Measurements from ENCODE around the gene ZNF133.

ZNF133 gene

GRCh38 chr20:18276821-18277220 is 11.5 kb upstream of the ZNF133 start:
- H3K4me3 ChIP-seq (ENCODE audit: low read depth, low read length), result no peak overlapping the region
- POLR2A ChIA-PET, result no interaction called here
- TF ChIP-seq, protein P1, sequence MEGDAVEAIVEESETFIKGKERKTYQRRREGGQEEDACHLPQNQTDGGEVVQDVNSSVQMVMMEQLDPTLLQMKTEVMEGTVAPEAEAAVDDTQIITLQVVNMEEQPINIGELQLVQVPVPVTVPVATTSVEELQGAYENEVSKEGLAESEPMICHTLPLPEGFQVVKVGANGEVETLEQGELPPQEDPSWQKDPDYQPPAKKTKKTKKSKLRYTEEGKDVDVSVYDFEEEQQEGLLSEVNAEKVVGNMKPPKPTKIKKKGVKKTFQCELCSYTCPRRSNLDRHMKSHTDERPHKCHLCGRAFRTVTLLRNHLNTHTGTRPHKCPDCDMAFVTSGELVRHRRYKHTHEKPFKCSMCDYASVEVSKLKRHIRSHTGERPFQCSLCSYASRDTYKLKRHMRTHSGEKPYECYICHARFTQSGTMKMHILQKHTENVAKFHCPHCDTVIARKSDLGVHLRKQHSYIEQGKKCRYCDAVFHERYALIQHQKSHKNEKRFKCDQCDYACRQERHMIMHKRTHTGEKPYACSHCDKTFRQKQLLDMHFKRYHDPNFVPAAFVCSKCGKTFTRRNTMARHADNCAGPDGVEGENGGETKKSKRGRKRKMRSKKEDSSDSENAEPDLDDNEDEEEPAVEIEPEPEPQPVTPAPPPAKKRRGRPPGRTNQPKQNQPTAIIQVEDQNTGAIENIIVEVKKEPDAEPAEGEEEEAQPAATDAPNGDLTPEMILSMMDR (IDR thresholded peaks at IDR 0.05; ENCODE audit: insufficient read depth, low read length, missing control alignments), result peak; percentile 88
- DNase-seq (ENCODE audit: low read depth, low spot score), result no peak
- CTCF ChIA-PET, result interaction anchor here (0.8 to 2.4 kb wide), 12 partner anchors 9 to 776 kb away, joined by 3 to 29 read pairs (median 4); partner anchors contain the start of gene ZNF133

DNA sequence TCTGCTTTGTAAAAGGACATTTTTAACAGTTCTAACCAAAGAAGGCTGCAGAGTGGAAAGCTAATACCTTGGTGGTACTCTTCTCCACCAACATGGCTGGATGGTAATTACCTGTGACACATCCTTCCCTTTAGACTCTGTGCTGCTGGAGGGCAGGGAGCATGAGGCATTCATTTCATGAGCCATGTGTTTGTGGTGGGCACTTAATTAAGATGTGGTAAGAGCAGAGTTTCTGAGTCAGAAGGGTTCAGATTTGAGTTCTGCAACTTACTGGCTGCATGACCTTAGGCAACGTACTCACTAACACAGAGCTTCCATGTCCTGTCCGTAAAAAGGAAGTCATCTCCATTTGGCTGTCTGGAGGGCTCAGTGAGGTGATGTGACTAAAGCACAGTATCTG is 9.1 kb upstream of the ZNF133 start:
- DNase-seq (ENCODE audit: low read depth, low spot score), result no peak
- ChIA-PET POLR2A (no interaction called here), CTCF (interaction anchor here (2.4 kb wide), 1 partner anchor 774 kb away, joined by 10 read pairs; no protein-coding TSS in a partner anchor)
- TF ChIP-seq, protein P1 (IDR thresholded peaks at IDR 0.05; ENCODE audit: insufficient read depth, low read length, missing control alignments), result no peak
- no peak overlapping the region for H3K4me3 ChIP-seq (ENCODE audit: low read depth, low read length)

GRCh38 chr20:18284805-18285533 is 3.4 kb upstream of the ZNF133 start:
- no peak overlapping the region for H3K4me3 ChIP-seq (ENCODE audit: low read depth, low read length)
- POLR2A ChIA-PET, result no interaction called here
- TF ChIP-seq, protein P1 (IDR thresholded peaks at IDR 0.05; ENCODE audit: insufficient read depth, low read length, missing control alignments), result no peak
- CTCF ChIA-PET, result interaction anchor here (1.5 kb wide), 1 partner anchor 9 kb away, joined by 6 read pairs; no protein-coding TSS in a partner anchor
- no peak for DNase-seq (ENCODE audit: low read depth, low spot score)

DNA sequence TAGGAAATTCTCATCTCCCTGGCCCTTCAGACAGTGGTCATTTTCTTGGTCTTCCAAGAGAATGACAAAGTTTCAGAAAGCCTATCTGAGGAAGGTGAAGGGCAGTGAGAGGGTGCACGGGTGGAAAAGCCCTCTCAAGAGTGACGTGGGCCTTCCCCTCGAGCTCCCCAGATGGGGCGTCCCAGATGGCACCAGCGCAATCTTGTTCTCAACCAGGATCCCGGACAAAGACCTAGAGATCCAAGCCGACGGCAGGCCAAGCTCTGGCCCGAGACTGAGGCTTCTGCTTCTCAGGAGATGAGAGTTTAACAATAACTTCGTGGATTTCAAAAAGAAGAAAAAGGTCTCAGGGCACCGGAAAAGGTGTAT is 797 bp upstream of the ZNF133 start:
- CTCF ChIA-PET, result interaction anchor here (1.2 to 4.0 kb wide), 4 partner anchors 11 to 783 kb away, joined by 3 to 29 read pairs (median 4); no protein-coding TSS in a partner anchor
- TF ChIP-seq, protein P1 (IDR thresholded peaks at IDR 0.05; ENCODE audit: insufficient read depth, low read length, missing control alignments), result no peak
- peak overlapping the region; percentile 94 for H3K4me3 ChIP-seq (ENCODE audit: low read depth, low read length)
- POLR2A ChIA-PET, result interaction anchor here (1.2 kb wide), 1 partner anchor 150 kb away, joined by 7 read pairs; the partner anchor contains the start of genes KAT14 and PET117
- DNase-seq (ENCODE audit: low read depth, low spot score), result no peak

DNA sequence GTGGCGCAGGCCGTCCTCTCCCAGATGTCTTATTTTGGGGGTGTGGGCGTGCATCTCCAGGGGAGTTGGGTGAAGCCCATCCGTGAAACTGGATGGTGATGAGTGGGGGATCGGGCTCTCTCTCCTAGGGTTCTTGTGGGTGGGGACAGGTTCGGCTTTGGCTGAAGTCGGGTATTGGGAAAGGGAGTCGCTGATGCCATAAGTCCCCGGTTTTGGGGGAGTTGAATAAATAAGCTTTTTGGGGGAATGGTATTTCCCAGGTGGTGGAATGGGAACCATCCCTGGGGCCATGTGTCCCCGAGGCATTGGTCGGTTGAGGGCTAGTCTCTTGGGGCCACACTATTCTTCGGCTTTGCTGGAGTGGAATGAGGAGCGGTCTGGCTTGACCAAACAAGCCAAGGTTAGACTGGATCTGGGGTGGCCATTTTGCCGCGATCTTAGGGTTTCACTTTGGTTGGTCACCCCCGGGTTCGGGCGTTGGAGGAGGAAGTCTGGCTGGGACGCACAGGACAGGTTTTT is 481 bp downstream of the ZNF133 start:
- DNase-seq (ENCODE audit: low read depth, low spot score), result no peak
- ChIA-PET CTCF (interaction anchor here (1.3 to 4.0 kb wide), 3 partner anchors 9 to 784 kb away, joined by 3 to 29 read pairs (median 4); no protein-coding TSS in a partner anchor), POLR2A (interaction anchor here (0.8 to 1.2 kb wide), 2 partner anchors 151 to 1688 kb away, joined by 4 to 7 read pairs; partner anchors contain the start of genes KAT14 and PET117)

More for the DNA sequence above, 481 bp downstream of the ZNF133 start:
- TF ChIP-seq, protein P1 (IDR thresholded peaks at IDR 0.05; ENCODE audit: insufficient read depth, low read length, missing control alignments), result no peak
- peak overlapping the region; percentile 94 for H3K4me3 ChIP-seq (ENCODE audit: low read depth, low read length)
